GM19324 (cell line): ENCODE data around the gene ITPR1.

Source experiments
- ATAC-seq: cut with Tn5 transposase; IDR thresholded peaks from one replicate; pipeline ENCODE4 v1.9.1; 2021; ENCODE audit warnings: mild to moderate bottlenecking, moderate library complexity; ENCODE audit not compliant: unreplicated experiment, low FRiP score

ITPR1 gene

DNA sequence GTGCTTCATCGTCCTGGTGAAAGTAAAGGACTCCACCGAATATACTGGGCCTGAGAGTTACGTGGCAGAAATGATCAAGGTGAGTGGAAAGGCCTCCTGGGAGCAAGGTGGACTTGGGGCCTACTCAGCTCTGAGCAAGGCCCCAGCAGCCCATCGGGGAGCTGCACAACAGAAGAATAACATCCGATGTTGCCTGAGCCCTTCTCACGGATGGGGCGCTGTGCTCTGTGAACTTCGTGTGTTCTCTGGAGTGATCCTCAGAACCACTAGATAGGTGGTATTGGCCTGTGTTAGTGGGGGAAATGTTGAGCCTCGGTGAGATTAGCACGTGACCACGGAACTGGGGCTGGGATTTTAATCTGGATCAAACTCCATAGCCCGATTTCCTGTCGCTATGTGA lies 325.0 kb downstream of the ITPR1 start:
- no peak for ATAC-seq

GRCh38 chr3:4818986-4819693 lies 326.0 kb downstream of the ITPR1 start:
- no peak for ATAC-seq

GRCh38 chr3:4819746-4820145 lies 326.6 kb downstream of the ITPR1 start:
- ATAC-seq: no peak

DNA sequence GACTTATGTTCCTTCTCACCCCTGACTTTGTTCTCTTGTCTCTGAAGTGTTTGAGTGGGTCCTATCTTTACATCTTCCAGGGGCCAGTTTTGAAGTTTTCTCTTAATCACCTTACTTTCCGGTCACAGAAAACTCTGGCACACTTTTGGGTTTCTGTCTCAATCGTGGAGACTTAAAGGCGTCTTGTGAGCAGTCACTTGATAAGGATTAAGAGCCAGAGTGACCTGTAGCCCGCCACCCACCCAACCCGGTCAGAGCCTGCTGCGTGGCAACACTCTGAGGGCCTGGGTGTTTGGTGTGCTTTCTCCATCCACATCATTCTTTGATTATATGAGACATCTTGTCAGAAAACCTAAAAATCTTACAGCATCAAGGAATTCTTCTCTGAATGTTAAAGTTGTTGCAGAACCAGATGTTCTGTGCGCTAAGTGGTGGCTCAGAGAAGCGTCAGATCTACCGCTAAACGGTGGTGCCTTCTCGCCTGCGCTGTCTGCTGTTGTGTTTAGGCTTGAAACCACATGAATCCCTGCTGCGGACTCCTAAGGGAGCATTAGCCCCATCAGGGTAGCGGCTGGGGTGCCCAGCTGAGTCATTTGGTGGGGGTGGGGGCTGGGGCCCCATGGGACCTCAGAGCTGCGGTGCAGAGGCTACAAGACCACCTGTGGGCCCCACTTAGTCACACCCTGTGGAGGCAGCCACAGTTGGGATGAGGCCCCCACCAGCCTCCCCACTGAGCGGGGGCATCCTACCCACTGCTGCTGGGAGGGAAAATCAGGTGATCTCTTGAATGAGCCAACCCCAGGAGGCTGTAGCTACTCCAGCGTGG lies 327.4 kb downstream of the ITPR1 start:
- ATAC-seq: no peak

DNA sequence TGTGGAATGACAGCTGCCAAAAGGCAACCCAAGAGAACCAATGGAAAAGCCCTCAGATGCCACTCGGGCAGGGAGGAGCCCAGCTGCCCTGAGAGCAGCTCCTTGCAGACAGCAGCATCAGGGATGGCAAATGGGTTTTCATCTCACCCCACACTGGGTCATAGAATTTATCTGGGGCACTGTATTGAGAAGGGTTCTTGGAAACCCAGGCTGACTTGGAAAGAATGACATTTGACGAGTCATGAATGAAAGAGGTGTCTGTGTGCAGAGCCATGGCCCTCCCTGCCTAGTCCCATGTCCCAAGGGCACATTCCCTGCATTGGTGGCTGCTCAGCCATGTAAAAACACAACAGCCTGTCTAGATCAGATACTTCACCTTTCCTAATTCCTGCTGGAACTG lies 328.2 kb downstream of the ITPR1 start:
- no peak for ATAC-seq

DNA sequence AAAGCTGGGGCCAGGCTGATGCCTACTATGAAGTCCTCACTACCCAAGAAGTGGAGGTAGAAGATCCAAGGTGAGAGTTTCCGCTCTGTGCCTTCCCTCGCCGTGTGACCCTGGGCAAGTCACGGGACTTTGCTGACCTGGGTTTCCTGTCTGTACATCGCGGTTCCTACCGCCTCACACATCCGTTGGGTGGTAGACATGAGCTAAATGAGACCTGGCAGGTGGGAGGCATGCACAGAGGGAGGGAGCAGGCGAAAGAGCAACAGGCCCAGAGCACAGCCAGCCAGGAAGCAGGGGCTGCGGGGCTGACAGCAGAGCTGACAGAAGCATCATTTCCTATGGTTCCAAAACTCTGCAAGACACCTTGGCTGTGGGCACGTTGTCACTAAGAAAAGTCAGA lies 328.8 kb downstream of the ITPR1 start:
- no peak for ATAC-seq

DNA sequence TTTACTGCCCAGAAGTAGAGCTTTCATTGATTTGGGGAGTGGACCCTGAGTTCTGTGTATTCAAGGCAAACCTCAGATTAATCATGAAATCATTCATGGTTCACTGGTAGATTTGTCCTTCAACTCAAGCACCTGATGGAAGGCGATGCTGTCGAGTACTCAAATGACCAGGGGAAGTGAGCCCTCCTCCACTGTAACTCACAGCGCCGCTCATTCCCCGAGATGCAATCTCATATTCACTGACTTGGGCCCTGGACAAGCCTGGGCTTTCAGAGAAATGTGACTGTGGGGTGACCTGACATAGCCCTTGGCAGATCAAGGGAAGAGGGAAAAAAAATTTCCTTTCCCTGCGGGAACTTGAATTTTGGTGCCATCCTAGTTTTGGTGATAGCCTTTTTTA lies 329.4 kb downstream of the ITPR1 start:
- no peak for ATAC-seq

GRCh38 chr3:4823385-4823784 lies 330.2 kb downstream of the ITPR1 start:
- no peak for ATAC-seq

GRCh38 chr3:4823986-4824925 lies 331.1 kb downstream of the ITPR1 start:
- no peak for ATAC-seq

- ATAC-seq: no peak
Observed at GRCh38 chr3:4824926-4825325, 331.8 kb downstream of the ITPR1 start.

GRCh38 chr3:4825436-4826236 lies 332.5 kb downstream of the ITPR1 start:
- no peak for ATAC-seq

GRCh38 chr3:4826237-4827100 lies 333.3 kb downstream of the ITPR1 start:
- ATAC-seq: no peak

GRCh38 chr3:4827767-4828166 lies 334.6 kb downstream of the ITPR1 start:
- ATAC-seq: no peak

GRCh38 chr3:4828279-4829030 lies 335.3 kb downstream of the ITPR1 start:
- no peak for ATAC-seq

- ATAC-seq: no peak
Observed at GRCh38 chr3:4829031-4829394, 335.9 kb downstream of the ITPR1 start.

GRCh38 chr3:4830586-4830914 lies 337.4 kb downstream of the ITPR1 start:
- ATAC-seq: no peak

DNA sequence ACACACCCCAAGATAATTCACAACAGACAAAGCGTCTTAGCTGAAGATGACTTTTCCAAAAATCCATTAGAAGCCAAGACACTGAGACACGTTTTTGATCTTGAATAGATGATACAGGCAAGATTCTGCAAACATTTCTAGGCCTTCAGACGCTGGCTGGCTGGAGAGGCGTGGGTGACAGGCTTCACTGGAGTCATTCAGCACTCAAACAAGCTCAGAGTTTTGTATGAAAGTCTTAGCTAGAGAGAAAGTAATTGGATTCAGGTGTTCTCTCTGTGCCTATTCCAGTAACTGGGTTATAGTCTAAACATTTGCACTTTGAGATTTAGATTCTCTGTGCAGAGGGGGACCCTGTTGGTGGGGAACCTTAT lies 338.4 kb downstream of the ITPR1 start:
- peak; percentile 24 for ATAC-seq

- ATAC-seq: no peak
Observed at GRCh38 chr3:4833471-4833870, 340.3 kb downstream of the ITPR1 start.

DNA sequence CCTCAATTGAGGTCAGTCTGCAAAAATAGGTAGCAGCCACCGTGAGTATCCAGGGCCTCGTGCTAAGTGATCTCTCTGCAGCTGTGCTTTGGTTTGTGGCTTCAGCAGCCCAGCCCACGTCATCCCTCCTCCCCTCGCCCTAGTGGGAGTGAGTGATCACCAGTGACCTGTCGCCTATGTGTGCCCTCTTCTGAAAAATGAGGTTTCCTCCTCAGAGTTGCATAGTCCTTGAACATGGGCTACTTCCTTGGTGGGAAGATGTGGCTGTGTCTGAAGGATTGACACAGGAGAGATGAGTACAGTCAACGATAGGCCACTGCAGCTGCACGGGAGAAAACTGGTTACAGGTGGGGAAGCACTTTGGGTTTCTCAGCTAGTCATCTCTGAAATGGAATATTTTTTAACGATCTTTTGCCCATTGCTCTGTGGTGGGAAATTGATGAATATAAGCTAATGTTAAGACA lies 341.3 kb downstream of the ITPR1 start:
- ATAC-seq: peak; percentile 68
